ENCODE results near the gene DMTF1. TPM values are rescaled to one million over a fixed set of nuclear protein-coding genes. Genes with fewer than 3 reads are reported as not detected.

DMTF1 gene
- polyA plus RNA-seq, 1 of the 3 experiments (the other 2 are of a cell fraction): 108 TPM

DNA sequence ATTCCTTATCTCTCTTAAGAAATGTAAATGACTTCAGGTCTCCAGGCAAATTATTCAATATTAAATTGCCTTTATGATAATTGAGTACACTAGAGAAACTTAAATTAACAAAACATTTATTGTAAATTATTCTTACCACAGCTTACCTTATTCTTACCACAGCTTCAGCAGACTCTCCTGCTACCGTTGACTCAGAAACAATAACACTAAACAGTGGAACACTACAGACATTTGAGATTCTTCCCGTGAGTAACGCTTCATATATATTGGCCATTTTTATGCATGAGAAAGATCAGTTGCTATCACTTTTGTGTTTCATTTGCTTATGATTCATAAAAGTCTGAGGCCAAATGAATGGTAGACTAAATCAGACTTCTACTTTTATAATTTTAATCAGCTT lies 38.5 kb downstream of the DMTF1 start:
- no peaks in the 10 kb centered on the region for H3K9me2 ChIP-seq
- H3K79me2 ChIP-seq (ENCODE audit: insufficient read depth): no peaks in the 10 kb centered on the region
- no peaks in the 10 kb centered on the region for H3K27me3 ChIP-seq (ENCODE audit: insufficient read depth)
- no peak for DNase-seq
- no peak overlapping the region for H3K27ac ChIP-seq (ENCODE audit: low read depth in 2 of 2, low read length in 1 of 2)
- H3K4me3 ChIP-seq (ENCODE audit: low read depth in 2 of 2, low read length in 1 of 2): no peak overlapping the region
- H3K9me3 ChIP-seq: no peaks in the 10 kb centered on the region
- H3K4me2 ChIP-seq: no peak overlapping the region
- H2AFZ ChIP-seq (ENCODE audit: low read depth): no peak overlapping the region
- H3K9ac ChIP-seq: no peak overlapping the region
- 95% methylated on average over 3 of the region's 3 CpGs for WGBS (ENCODE audit: low lambda C conversion rate)
- H4K20me1 ChIP-seq (ENCODE audit: insufficient read depth): peaks cover 4% of the 10 kb centered on the region; the same call in 1 of the 2 replicates
- POLR2A ChIA-PET: no interaction called here
- CTCF ChIA-PET: interaction anchor here (1.2 kb wide), 1 partner anchor 7 kb away, joined by 4 read pairs; no protein-coding TSS in a partner anchor
- H3K36me3 ChIP-seq (replicated peaks in 1 of 2; ENCODE audit: control insufficient read depth in 1 of 2, insufficient read depth in 2 of 2, low read length in 1 of 2): peaks cover 99 to 100% of the 10 kb centered on the region in 2 experiments
- H3K4me1 ChIP-seq (ENCODE audit: control insufficient read depth in 1 of 2, insufficient read depth in 2 of 2, low read depth in 1 of 2, low read length in 1 of 2): no peaks in the 10 kb centered on the region
- peaks cover 27% of the 10 kb centered on the region for H3F3A ChIP-seq (replicated peaks; ENCODE audit: insufficient read depth)
- TF ChIP-seq FOXJ3 (CRISPR knock-in tag; IDR thresholded peaks at IDR 0.05): no peak
- TF ChIP-seq, protein P1, sequence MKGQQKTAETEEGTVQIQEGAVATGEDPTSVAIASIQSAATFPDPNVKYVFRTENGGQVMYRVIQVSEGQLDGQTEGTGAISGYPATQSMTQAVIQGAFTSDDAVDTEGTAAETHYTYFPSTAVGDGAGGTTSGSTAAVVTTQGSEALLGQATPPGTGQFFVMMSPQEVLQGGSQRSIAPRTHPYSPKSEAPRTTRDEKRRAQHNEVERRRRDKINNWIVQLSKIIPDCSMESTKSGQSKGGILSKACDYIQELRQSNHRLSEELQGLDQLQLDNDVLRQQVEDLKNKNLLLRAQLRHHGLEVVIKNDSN (IDR thresholded peaks at IDR 0.05; ENCODE audit: borderline replicate concordance, low read depth): no peak
- no peak for TF ChIP-seq EZH2phosphoT487 (IDR thresholded peaks at IDR 0.05; ENCODE audit: borderline replicate concordance, low read depth)
- no peak for TF ChIP-seq ELF1 (IDR thresholded peaks at IDR 0.05)
- TF ChIP-seq, protein P2, sequence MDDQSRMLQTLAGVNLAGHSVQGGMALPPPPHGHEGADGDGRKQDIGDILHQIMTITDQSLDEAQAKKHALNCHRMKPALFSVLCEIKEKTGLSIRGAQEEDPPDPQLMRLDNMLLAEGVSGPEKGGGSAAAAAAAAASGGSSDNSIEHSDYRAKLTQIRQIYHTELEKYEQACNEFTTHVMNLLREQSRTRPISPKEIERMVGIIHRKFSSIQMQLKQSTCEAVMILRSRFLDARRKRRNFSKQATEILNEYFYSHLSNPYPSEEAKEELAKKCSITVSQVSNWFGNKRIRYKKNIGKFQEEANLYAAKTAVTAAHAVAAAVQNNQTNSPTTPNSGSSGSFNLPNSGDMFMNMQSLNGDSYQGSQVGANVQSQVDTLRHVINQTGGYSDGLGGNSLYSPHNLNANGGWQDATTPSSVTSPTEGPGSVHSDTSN (IDR thresholded peaks at IDR 0.05): no peak
- no peak for TF ChIP-seq FOSL2 (IDR thresholded peaks at IDR 0.05; ENCODE audit: borderline replicate concordance, low read depth)
- TF ChIP-seq, protein P3, sequence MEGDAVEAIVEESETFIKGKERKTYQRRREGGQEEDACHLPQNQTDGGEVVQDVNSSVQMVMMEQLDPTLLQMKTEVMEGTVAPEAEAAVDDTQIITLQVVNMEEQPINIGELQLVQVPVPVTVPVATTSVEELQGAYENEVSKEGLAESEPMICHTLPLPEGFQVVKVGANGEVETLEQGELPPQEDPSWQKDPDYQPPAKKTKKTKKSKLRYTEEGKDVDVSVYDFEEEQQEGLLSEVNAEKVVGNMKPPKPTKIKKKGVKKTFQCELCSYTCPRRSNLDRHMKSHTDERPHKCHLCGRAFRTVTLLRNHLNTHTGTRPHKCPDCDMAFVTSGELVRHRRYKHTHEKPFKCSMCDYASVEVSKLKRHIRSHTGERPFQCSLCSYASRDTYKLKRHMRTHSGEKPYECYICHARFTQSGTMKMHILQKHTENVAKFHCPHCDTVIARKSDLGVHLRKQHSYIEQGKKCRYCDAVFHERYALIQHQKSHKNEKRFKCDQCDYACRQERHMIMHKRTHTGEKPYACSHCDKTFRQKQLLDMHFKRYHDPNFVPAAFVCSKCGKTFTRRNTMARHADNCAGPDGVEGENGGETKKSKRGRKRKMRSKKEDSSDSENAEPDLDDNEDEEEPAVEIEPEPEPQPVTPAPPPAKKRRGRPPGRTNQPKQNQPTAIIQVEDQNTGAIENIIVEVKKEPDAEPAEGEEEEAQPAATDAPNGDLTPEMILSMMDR (IDR thresholded peaks at IDR 0.05): no peak
- no peak for TF ChIP-seq POLR2AphosphoS5 (IDR thresholded peaks at IDR 0.05; ENCODE audit: low read depth, low read length)
- no peak for TF ChIP-seq MEF2A (IDR thresholded peaks at IDR 0.05; ENCODE audit: borderline replicate concordance, low read depth)

DNA sequence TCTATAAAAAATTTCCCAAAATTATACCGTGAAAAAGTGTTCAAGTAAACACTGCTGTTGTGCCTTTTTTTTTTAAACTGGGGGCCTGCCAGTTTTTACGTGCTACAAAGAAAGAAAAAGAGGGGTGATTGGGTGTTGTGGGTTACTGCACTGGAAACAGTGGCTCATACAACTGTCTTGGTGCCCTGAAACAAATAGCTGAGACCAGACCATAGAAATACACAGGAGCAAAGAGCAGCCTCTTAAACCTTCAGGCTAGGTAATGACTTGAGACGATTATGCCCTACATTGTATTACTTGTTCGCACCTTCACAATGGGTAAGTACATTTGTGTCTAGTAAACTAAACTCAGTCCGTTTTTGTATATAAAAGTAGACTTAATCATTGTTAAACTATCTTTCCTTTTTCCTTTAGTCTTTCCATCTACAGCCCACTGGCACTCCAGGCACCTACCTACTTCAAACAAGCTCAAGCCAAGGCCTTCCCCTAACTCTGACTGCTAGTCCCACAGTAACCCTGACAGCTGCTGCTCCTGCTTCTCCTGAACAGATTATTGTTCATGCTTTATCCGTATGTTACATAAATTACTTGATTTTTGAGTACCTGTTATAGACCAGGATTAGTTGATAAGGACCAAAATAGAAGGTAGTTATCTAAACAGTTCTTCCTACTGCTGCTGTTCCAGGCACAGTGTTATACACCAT lies 40.7 kb downstream of the DMTF1 start:
- Histone ChIP-seq H3K9me3 (no peaks in the 10 kb centered on the region), H3K79me2 (ENCODE audit: insufficient read depth) (peaks cover 4% of the 10 kb centered on the region; the same call in 1 of the 2 replicates), H3K9ac (no peak overlapping the region), H3F3A (replicated peaks; ENCODE audit: insufficient read depth) (peaks cover 13% of the 10 kb centered on the region), H3K36me3 (replicated peaks in 1 of 2; ENCODE audit: control insufficient read depth in 1 of 2, insufficient read depth in 2 of 2, low read length in 1 of 2) (peaks cover 99 to 100% of the 10 kb centered on the region in 2 experiments), H3K4me1 (ENCODE audit: control insufficient read depth in 1 of 2, insufficient read depth in 2 of 2, low read depth in 1 of 2, low read length in 1 of 2) (no peaks in the 10 kb centered on the region; a peak in 1 of 4 replicates), H3K4me3 (ENCODE audit: low read depth in 2 of 2, low read length in 1 of 2) (no peak overlapping the region), H3K27ac (ENCODE audit: low read depth in 2 of 2, low read length in 1 of 2) (no peak overlapping the region; a peak in 1 of 4 replicates), H3K9me2 (no peaks in the 10 kb centered on the region), H2AFZ (ENCODE audit: low read depth) (no peak overlapping the region), H3K4me2 (no peak overlapping the region), H3K27me3 (ENCODE audit: insufficient read depth) (no peaks in the 10 kb centered on the region), H4K20me1 (ENCODE audit: insufficient read depth) (peaks cover 4% of the 10 kb centered on the region; the same call in 1 of the 2 replicates)
- ChIA-PET CTCF (interaction anchor here (0.9 to 1.0 kb wide), 2 partner anchors 9 to 20 kb away, joined by 3 to 4 read pairs; no protein-coding TSS in a partner anchor), POLR2A (no interaction called here)
- no peak for DNase-seq
- 89% methylated on average over 6 of the region's 6 CpGs for WGBS (ENCODE audit: low lambda C conversion rate)
- TF ChIP-seq SIN3A (IDR thresholded peaks at IDR 0.05; ENCODE audit: borderline replicate concordance, low read depth, low read length) (no peak), FOXJ3 (CRISPR knock-in tag; IDR thresholded peaks at IDR 0.05) (no peak), NRF1 (IDR thresholded peaks at IDR 0.05; ENCODE audit: low read depth, low read length) (no peak), RXRA (IDR thresholded peaks at IDR 0.05; ENCODE audit: borderline replicate concordance, low read depth) (no peak), MXI1 (IDR thresholded peaks at IDR 0.05; ENCODE audit: low read depth, low read length) (no peak), POLR2AphosphoS5 (IDR thresholded peaks at IDR 0.05; ENCODE audit: low read depth, low read length) (no peak), FOXM1 (IDR thresholded peaks at IDR 0.05; ENCODE audit: low read depth) (no peak), RAD21 (IDR thresholded peaks at IDR 0.05; ENCODE audit: low read length) (no peak)
- TF ChIP-seq, protein P4, sequence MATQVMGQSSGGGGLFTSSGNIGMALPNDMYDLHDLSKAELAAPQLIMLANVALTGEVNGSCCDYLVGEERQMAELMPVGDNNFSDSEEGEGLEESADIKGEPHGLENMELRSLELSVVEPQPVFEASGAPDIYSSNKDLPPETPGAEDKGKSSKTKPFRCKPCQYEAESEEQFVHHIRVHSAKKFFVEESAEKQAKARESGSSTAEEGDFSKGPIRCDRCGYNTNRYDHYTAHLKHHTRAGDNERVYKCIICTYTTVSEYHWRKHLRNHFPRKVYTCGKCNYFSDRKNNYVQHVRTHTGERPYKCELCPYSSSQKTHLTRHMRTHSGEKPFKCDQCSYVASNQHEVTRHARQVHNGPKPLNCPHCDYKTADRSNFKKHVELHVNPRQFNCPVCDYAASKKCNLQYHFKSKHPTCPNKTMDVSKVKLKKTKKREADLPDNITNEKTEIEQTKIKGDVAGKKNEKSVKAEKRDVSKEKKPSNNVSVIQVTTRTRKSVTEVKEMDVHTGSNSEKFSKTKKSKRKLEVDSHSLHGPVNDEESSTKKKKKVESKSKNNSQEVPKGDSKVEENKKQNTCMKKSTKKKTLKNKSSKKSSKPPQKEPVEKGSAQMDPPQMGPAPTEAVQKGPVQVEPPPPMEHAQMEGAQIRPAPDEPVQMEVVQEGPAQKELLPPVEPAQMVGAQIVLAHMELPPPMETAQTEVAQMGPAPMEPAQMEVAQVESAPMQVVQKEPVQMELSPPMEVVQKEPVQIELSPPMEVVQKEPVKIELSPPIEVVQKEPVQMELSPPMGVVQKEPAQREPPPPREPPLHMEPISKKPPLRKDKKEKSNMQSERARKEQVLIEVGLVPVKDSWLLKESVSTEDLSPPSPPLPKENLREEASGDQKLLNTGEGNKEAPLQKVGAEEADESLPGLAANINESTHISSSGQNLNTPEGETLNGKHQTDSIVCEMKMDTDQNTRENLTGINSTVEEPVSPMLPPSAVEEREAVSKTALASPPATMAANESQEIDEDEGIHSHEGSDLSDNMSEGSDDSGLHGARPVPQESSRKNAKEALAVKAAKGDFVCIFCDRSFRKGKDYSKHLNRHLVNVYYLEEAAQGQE (IDR thresholded peaks at IDR 0.05; ENCODE audit: low read depth, low read length): no peak
- TF ChIP-seq, protein P2 (IDR thresholded peaks at IDR 0.05): no peak
- TF ChIP-seq, protein P5, sequence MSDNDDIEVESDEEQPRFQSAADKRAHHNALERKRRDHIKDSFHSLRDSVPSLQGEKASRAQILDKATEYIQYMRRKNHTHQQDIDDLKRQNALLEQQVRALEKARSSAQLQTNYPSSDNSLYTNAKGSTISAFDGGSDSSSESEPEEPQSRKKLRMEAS (IDR thresholded peaks at IDR 0.05; ENCODE audit: low read depth): no peak
